Measurements from ENCODE around the gene BTN1A1.

BTN1A1 gene

GRCh38 chr6:26553264-26553634, 53.1 kb downstream of the BTN1A1 start (continued):
- TF ChIP-seq ZNF398 (tag by site-specific recombination; IDR thresholded peaks at IDR 0.05) (0 out of 2 replicates have a peak, but pooled peaks have one; percentile 3), ZNF645 (tag by site-specific recombination; IDR thresholded peaks at IDR 0.05) (no peak), SP3 (tag by site-specific recombination; IDR thresholded peaks at IDR 0.05) (0 out of 2 replicates have a peak, but pooled peaks have one; percentile 26), ZNF639 (tag by site-specific recombination; IDR thresholded peaks at IDR 0.05) (peak; percentile 58; the same call in 1 of the 2 replicates), HOXD13 (CRISPR knock-in tag; IDR thresholded peaks at IDR 0.05; ENCODE audit: borderline replicate concordance) (no peak), ZSCAN30 (tag by site-specific recombination; IDR thresholded peaks at IDR 0.05) (peak; percentile 50), ZNF777 (tag by site-specific recombination; IDR thresholded peaks at IDR 0.05; ENCODE audit: borderline replicate concordance) (0 out of 2 replicates have a peak, but pooled peaks have one; percentile 28), ZNF211 (tag by site-specific recombination; IDR thresholded peaks at IDR 0.05; ENCODE audit: low read depth) (no peak), ZNF692 (tag by site-specific recombination; IDR thresholded peaks at IDR 0.05) (no peak), KLF8 (tag by site-specific recombination; IDR thresholded peaks at IDR 0.05) (peak; percentile 69), SP7 (tag by site-specific recombination; IDR thresholded peaks at IDR 0.05) (peak; percentile 23), ZBTB7A (tag by site-specific recombination; IDR thresholded peaks at IDR 0.05; ENCODE audit: low read depth) (0 out of 2 replicates have a peak, but pooled peaks have one; percentile 19), ZNF580 (tag by site-specific recombination; IDR thresholded peaks at IDR 0.05) (peak; percentile 95), ZNF433 (tag by site-specific recombination; IDR thresholded peaks at IDR 0.05; ENCODE audit: low read depth) (no peak), ZNF555 (tag by site-specific recombination; conservative IDR thresholded peaks at IDR 0.05) (no peak), ZNF747 (tag by site-specific recombination; IDR thresholded peaks at IDR 0.05) (no peak), ZNF521 (tag by site-specific recombination; IDR thresholded peaks at IDR 0.05) (no peak), KLF10 (tag by site-specific recombination; IDR thresholded peaks at IDR 0.05) (peak; percentile 12; the same call in 1 of the 2 replicates), ZNF202 (tag by site-specific recombination; IDR thresholded peaks at IDR 0.05; ENCODE audit: borderline replicate concordance) (no peak), PRDM4 (tag by site-specific recombination; IDR thresholded peaks at IDR 0.05) (peak; percentile 83), ZNF510 (tag by site-specific recombination; IDR thresholded peaks at IDR 0.05; ENCODE audit: insufficient replicate concordance) (no peak), ZNF449 (tag by site-specific recombination; IDR thresholded peaks at IDR 0.05) (peak; percentile 37; the same call in 1 of the 2 replicates), ZNF624 (tag by site-specific recombination; IDR thresholded peaks at IDR 0.05) (0 out of 2 replicates have a peak, but pooled peaks have one; percentile 18), ZFP37 (tag by site-specific recombination; IDR thresholded peaks at IDR 0.05) (no peak), ZNF548 (tag by site-specific recombination; IDR thresholded peaks at IDR 0.05) (no peak), ZNF571 (tag by site-specific recombination; IDR thresholded peaks at IDR 0.05) (no peak), ZNF529 (tag by site-specific recombination; IDR thresholded peaks at IDR 0.05; ENCODE audit: insufficient replicate concordance) (no peak), INSM2 (tag by site-specific recombination; IDR thresholded peaks at IDR 0.05) (peak; percentile 51; the same call in 1 of the 2 replicates)
